GM18511 (cell line): ENCODE measurements around the gene CCDC63.

Experiments used
- ATAC-seq: cut with Tn5 transposase; IDR thresholded peaks from one replicate; pipeline ENCODE4 v1.9.1; 2021; ENCODE audit warnings: mild to moderate bottlenecking, moderate library complexity; ENCODE audit not compliant: unreplicated experiment

The CCDC63 gene

DNA sequence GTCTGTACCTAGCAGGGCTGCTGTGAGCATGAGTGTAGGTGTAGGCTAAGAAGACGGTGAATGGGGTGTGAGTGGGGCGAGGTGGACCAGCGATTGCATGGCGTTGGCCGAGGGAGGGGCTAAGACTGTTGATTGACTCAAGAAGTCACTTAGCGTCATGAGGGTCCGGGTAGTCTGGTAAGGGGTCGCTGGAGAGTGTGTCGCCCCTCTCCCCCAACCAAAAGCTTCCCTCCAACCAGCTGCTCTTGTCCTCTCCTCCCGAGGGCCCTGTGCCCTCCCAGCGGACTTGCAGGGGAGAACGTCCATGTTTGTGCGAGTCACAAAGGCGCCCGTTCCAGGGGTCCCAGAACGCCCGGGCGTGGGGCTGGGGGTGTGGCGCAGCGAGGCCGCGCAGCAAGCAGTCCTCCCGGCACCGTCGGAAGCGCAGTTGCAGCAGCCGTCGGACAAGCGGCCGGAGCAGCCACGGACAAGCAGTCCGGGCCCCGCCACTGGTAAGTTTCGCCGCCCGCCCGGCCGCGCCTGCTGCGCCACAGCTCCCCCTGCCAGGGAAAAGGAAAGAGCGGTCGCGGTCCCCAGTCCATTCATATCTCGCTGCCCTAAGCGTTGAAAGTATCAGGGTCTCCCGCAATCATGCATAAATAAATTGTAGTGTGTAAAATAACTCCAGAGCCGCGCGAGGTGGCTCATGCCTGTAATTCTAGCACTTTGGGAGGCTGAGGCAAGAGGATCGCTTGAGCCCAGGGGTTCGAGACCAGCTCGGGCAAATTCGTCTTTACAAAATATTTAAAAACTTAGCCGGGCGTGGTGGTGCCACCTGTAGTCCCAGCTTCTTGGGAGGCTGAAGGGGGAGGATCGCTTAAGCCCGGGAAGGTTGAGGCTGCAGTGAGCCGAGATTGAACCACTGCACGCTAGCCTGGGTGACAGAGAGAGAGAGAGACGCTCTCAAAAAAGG is at the start of gene CCDC63:
TSS of gene CCDC63 (plus strand) at position 373 of the 952 bp plus-strand sequence. CDS start 5,968 bp downstream, outside the sequence.
- ATAC-seq = no peak

DNA sequence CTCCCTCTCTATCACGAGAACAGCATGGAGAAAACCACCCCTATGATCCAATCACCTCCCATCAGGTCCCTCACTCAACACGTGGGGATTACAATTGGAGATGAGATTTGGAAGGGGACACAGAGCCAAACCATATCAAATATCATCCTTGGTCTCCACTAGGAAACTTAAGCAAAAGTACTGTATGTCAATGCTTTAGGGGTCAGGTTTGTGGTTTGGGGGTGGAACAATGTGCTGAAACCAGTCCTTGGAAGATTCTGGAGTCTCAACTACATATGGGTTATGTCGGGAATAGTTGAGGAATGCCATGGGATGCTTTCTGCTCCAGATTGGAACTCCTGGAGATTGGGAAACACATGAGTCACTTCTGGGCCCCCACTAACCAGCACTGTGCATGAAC is 48.3 kb upstream of the CCDC63 start:
- ATAC-seq = no peak

DNA sequence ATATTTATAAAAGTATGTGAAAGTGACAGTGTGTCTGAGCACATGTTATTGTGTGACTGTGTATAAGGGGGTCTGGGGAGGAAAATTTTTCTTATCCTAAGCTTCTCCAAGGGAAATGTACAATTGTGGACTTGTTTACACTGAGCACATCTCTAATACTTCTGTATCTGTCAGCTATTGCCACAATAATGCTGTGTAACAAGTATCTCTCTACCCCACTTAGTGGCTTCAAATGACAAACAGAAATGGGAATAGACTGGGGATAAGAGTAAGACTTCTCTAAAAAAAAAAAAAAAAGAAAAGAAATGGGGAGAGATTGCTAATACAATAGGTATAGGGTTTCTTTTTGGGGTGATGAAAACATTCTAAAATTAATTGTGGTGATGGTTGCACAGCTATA is 44.3 kb upstream of the CCDC63 start:
- no peak for ATAC-seq

DNA sequence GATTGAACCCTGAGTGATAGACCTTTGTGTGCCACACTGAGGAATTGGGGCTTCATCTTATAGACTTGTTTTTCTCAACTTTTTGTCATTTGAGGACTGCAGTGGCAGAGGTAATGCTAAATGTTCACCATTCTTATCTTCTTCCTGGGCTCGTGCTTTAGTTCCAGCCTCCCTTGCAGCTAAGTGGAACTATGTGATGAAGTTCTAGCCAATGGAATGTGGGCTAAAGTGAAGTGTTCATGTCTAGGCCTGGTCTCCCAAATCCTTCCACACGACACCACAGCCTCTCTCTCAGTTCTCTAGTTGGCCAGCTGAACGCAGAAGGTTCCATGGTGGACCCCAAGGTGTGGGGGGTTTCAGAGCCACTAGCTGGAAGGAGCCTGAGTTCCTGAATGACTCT is 42.4 kb upstream of the CCDC63 start:
- ATAC-seq = no peak

DNA sequence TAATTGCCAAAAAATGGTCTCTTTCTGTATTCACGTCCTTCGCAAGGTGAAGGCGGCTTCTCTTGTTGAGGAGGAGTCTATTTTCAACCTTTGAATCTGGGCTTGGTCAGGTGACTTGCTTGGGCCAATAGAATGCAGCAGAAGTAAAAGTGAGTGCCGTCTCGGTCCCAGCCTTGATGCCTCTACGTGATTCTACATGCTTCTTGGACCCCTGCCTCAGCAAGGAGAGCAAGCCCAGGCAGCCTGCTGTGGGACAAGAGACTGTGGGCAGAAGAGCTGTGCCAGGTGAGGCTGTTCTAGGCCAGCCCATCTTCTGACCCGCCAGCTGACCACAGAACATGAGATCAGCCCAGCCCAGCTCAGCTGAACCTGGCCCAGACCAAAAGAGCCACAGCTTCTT is 39.1 kb upstream of the CCDC63 start:
- ATAC-seq = no peak

DNA sequence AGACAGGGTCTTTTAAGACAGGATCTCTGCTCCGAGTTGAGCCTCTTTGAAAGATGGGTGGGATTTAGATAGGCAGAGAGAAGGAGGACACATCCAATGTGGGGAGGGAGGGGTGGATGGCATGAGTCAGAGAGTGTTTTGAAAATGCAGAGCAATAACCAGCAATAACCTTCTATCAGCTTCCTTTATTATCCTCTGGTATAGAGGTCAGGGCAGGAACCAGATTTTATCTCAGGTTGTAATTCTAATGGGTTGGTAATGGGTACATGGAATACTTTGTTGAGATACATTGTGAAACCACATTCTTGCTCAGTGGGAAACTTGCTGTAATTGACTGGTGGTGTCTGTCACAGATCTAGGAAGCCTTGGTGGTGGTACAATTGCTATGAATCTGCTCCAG is 37.6 kb upstream of the CCDC63 start:
- no peak for ATAC-seq

DNA sequence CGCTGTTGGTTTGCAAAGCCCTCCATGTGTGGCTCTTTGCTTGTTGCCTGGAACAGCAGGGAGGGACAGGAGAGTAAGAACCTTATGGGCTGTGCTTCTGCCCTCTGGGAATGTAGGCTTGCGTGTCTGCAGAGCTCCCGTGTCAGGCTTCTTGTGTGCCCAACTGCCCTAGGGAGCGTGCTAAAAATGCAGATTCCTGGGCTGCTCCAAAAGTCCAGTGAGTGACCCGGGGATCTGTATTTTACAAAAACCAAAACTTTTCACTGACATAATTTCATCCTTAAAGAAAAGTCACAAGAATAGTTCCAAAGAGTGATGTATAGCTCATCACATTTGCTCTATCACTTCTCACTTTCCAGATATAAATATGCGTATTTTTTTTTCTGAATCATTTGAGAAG is 34.8 kb upstream of the CCDC63 start:
- no peak for ATAC-seq

DNA sequence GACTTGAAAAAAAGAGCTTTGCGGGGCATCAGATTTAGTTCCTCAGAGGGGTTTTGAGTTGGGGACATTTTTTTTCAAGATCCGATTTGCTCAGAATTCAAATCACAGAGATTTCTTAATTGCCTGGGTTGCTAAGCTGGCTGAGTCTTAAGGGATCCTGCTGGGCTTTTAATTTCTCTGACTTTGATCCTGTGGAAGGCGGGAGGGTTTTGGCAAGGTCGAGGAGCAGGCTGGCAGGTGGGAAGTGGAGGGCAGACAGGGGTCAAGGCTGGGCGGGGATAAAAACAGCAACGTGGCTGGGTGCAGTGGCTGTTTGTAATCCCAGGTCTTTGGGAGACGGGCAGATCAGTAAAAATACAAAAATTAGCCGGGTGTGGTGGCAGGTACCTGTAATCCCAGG is 33.5 kb upstream of the CCDC63 start:
- no peak for ATAC-seq

DNA sequence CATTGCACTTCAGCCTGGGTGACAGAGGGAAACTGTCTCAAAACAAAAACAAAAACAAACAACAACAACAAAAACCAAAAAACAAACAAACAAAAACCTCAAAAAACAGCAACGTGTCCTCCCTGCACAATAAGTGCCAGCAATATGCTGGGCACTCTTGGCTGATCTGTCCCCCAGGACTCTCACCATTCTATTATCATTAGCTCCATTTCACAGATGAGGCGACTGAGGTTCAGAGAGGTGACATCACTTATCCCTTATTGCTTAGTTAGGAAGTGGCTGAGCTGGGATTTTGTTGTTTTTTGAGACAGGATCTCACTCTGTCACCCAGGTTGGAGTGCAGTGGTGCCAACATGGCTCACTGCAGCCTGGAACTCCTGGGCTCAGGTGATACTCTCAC is 33.0 kb upstream of the CCDC63 start:
- no peak for ATAC-seq

DNA sequence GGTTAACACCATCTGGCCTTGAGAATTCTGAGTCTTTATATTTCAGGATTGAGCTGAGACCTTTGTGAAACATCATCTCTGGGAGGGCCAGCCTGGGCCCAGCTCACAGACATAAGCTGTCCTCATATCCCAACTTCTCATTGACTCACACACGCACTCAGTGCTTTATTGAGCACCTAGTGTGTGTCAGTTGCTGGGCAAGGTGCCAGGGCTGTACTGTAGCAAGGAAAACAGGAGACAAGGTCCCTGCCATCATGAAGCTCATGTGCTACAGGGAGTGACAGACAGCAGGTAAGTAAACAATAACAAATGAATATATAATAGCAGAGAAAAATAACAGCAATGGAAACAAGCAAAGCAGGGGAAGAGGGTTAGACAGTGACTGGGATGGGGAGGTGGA is 30.5 kb upstream of the CCDC63 start:
- no peak for ATAC-seq

DNA sequence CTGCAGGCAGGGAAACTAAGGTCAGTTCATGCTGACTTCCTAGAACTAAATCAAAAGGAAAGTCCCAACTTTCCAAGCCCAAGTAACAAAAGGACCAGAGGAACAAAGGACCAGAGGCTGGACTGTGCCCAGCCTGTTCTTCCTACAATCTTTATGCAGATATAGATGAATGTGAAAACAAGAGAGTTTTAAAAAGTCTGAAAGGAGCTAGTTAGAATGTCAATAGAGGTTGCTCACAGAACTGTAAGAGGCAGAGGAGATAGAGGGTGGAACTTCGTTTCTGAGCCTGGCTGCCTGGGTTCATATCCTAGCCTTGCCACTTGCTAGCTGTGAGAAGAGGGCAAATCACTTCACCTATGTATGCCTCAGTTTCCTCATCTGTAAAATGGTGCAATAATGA is 30.0 kb upstream of the CCDC63 start:
- no peak for ATAC-seq

DNA sequence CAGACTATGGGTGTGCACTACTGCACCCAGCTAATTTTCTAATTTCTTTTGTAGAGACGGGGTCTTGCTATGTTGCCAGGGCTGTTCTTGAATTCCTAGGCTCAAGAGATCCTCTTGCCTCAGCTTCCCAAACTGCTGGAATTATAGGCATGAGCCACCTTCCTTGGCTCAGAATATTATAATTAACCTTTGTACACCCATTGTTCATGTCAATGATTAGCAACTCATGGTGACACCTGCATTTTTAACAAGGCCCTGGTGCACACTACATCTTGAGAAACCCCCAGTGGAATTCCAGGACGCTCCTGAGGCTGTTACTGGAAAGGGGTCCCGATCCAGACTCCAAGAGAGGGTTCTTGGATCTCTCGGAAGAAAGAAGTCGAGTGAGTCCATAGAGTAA is 28.3 kb upstream of the CCDC63 start:
- no peak for ATAC-seq

DNA sequence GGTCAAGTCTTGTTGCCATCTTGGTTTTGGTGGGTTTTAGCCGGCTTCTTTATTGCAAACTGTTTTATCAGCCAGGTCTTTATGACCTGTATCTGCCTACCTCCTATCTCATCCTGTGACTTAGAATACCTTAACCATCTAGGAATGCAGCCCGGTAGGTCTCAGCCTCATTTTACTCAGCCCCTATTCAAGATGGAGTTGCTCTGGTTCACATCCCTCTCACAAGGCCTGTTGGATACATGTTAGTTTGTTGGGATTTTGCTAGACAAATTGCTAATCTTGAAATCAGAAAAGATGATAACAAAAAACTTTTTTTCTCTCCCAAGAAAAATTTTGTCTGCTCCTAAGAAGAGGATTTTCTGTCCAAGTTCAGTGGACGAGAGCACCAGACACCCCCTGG is 27.6 kb upstream of the CCDC63 start:
- ATAC-seq = no peak

DNA sequence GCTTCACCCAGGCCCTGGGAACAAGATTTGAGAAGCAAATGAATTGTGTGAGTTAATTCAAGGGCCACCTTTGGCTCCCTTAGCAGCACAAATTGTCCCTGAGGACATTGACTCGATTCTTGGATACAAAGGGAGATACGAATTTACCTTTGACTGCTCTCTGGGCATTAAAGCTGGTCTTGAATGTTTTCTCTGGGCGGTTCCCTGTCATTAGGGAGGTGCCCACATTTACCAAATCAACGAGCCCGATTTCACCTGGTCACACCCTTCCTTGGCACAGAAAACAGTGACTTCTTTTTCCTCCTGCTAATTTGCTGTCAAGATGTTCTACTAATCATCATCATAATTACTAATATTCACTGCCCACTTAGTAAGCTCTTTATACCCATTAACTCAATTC is 27.1 kb upstream of the CCDC63 start:
- ATAC-seq = no peak

DNA sequence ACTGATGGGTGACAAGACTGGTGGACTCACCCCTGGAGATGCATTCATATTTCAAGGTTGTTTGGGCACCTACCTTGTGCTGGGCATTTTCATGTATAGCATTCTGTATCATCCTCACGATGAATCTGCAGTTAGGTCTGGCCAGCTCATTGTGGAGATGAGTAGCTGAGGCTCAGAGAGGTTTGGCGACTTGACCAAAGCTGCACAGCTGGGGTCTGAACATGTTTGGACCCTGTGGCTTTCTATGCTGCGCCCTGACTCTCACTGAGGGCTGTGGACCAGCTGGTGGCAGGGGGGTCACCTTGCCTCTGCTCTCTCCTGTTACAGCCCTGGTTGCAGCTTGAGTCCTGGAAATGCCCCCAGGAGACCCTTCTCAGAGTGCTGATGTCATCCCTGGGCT is 24.9 kb upstream of the CCDC63 start:
- no peak for ATAC-seq

DNA sequence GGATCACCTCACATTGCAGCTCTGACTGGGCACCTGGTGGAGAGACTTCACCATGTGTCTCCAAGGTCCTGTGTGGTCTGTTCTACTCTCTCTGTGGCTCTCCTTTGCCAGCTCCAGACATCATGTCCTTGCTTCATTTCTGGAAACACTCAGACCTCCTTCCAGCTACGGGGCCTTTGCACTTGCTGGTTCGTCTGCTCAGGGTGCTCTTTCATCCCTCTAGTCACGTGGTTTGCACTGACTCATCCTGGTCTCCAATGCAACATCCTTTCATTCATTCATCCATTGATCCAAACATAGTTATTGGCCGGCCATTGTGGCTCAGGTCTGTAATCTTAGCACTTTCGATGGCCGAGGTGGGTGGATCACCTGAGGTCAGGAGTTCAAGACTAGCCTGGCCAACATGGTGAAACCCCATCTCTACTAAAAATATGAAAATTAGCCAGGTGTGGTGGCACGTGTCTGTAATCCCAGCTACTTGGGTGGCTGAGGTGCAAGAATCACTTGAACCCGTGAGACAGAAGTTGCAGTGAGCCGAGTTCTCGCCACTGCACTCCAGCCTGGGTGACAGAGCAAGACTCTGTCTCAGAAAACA is 23.9 kb upstream of the CCDC63 start:
- no peak for ATAC-seq

DNA sequence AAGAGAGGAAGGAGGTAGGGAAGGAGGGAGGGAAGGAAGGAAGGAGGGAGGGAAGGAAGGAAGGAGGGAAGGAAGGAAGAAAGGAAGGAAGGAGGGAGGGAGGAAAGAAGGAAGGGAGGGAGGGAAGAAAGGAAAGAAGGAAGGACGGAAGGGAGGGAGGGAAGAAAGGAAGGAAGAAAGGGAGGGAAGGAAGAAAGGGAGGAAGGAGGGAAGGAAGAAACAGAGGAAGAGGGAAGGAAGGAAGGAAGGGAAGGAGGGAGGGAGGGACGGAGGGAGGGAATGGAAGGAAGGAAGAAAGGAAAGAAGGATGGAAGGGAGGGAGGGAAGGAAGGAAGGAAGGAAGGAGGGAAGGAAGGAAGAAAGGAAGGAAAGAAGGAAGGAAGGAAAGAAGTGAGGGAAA is 22.4 kb upstream of the CCDC63 start:
- ATAC-seq = no peak

DNA sequence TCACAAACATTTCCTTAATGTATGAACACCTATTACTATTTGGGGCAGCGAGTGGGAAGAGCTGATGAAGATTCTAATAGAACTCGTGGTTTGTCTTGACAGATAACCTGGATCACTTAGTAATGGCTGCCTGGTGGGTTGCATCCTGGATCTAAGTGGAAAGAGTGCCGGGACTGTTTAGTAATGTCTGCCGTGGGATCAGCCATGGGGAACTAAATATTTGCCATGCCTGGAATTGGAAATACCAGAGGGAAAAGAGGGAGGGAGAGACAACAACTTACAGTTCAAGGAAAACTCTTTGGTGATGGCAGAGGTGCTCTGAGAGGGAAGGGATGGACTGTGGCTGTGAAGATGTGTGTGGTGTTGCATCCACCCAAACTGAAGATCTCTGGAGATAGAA is 21.3 kb upstream of the CCDC63 start:
- no peak for ATAC-seq

DNA sequence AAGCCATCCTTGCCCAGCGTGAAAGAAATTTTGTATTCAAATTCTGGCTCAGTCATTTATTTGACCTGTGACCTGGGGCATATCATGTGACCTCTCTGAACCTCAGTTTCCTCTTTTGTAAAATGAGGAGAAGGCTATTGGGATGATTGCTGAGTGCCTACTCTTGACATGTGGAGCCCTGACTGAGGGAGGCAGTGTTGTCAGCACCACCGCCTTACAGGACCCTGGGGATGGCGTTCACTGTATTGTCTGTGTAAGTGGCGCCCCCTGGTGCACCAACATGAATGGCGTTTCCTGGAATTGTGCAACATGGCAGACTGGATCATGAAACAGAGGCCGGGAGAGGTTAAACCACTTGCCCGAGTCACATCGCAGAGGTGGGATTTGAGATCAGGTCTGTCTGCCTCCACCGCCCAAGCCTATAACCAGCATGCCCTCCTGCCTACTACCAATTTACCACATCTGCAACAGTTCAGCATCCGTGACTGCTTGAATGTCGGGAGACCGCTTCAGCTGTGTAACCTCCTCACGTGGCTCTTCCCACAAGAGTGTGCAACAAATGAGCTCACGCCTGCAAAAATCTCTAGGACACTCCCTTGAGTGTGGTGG is 20.1 kb upstream of the CCDC63 start:
- peak; percentile 72 for ATAC-seq

DNA sequence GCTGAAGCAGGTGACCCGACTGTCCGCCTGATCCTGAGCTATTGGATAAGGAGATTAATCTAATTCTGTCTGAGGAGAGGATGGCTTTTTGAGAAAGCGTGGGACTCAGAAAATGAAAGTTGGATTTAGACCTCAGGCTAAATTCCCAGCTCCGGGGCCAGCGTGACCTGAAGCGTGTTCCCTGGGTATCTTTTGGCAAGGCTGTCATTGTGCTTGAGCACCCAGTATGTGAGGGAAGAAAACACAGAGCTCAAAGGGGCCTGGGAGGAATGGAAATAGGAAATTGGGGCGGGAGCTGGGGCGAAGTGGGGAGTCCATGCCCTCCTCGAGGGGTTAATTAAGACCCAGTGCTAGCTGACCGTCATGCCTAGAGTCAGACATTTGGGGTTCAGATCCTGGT is 17.5 kb upstream of the CCDC63 start:
- ATAC-seq = no peak

DNA sequence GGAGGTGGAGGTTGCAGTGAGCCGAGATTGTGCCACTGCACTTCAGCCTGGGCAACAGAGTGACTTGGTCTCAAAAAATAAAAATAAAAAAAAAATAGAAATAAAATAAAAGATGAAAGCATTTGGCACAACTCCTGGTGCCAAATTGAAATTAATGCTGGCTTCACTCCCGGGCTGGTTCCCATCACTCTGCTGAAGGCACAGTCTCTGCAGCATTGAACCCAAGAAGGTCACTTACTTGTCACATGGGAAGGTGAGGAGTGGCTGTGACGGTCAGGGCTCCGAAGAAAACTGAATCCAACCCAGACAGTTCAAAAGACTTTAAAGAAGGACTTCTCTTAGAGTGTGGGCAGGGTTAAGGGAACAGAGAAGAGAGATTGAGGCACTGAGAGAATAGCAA is 10.5 kb upstream of the CCDC63 start:
- no peak for ATAC-seq

DNA sequence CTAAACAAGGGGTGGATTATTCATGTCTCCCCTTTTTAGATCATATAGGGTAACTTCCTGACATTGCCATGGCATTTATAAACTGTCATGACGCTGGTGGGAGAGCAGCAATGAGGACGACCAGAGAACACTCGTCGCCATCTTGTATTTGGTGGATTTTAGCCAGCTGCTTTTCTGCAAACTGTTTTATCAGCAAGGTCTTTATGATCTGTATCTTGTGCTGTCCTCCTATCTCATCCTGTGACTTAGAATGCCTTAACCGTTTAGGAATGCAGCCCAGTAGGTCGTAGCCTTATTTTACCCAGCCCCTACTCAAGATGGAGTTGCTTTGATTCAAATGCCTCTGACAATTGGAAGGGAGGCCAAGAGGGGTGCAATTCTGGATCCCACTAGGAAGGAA is 5.8 kb upstream of the CCDC63 start:
- ATAC-seq = no peak
